Panc1 (cell line): ENCODE data around the gene TUBB1.

Experiments
- CTCF ChIP-seq: fragments of 450-650 bp; IDR thresholded peaks from 2 replicates; pipeline ENCODE4 v1.5.1; 2017; ENCODE audit warnings: mild to moderate bottlenecking
- POLR2AphosphoS5 ChIP-seq: IDR thresholded peaks from 2 replicates; pipeline ENCODE4 v1.6.1; 2012; ENCODE audit warnings: mild to moderate bottlenecking, low read depth, low read length, moderate library complexity
- SIN3A ChIP-seq: IDR thresholded peaks from 2 replicates; pipeline ENCODE4 v1.6.1; 2012; ENCODE audit warnings: low read depth, mild to moderate bottlenecking, low read length, moderate library complexity, borderline replicate concordance; ENCODE audit not compliant: insufficient read depth
- TCF7L2 ChIP-seq: IDR thresholded peaks from 2 replicates; pipeline ENCODE4 v1.6.1; 2011; ENCODE audit warnings: mild to moderate bottlenecking, low read depth, low read length, inconsistent platforms

DNA sequence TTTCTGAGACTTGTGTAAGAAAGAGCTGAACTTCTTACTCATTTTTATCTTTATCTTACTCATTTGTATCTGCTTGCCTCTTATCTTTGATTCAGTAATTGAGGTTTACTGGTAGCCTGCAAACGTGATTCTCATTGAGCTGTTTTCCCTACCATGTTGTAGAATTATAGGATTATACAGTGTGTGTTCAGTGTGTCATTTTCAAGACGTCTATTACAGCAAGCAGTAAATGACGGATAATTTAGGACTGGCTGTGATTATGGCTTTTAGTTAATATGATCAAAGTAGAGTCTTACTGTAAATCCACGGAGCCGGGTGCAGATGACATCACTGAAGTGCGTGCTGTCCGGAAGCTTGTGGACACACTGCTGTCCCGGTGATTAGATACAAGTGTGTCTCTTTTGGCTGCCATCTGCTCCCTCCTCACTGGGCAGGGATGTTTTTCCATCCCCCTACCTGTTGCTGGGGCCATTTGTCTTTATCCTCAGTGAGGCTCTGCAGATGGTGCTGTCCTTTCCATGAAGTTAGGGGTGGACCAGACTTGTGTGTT lies 32.2 kb upstream of the TUBB1 start:
- TF ChIP-seq CTCF = no peak
- no peak for TF ChIP-seq SIN3A
- no peak for TF ChIP-seq POLR2AphosphoS5
- no peak for TF ChIP-seq TCF7L2
